HT1080 (cell line): Measurements from ENCODE around the gene PAOX. TPM values are rescaled to one million over a fixed set of nuclear protein-coding genes. Genes with fewer than 3 reads are reported as not detected.
"Not testable (repeated sequence)": the region's sequence is repeated elsewhere in the genome, so short reads cannot be mapped to it uniquely, and the experiment has no call there.

Source experiments
- DNase-seq: peaks from one replicate; pipeline ENCODE4 v3.0.0-alpha.2; 2015; ENCODE audit warnings: low read depth
- total RNA-seq: library from RNA; depleted of rRNA; stranded (reverse); fragments of >200 nt; shearing (Covaris generic); gene quantifications from 2 replicates; pipeline ENCODE4 v1.2.3, GENCODE V29; 2014

Gene PAOX
- total RNA-seq, 1 experiment from 2014 or later: 0.43 TPM

- no peak for DNase-seq
Measured at GRCh38 chr10:133384071-133384470, 5.0 kb downstream of the PAOX start.

- no peak for DNase-seq
Measured at GRCh38 chr10:133385214-133385613, 6.2 kb downstream of the PAOX start.

- not testable (repeated sequence) for DNase-seq
Measured at GRCh38 chr10:133386951-133387350, 7.9 kb downstream of the PAOX start.

GRCh38 chr10:133388236-133388972 is 9.3 kb downstream of the PAOX start:
- DNase-seq: peak; percentile 23

- no peak for DNase-seq
Measured at GRCh38 chr10:133388973-133389818, 10.1 kb downstream of the PAOX start.

- DNase-seq: no peak
Measured at GRCh38 chr10:133390597-133391248, 11.7 kb downstream of the PAOX start.

GRCh38 chr10:133391249-133391635 is 12.2 kb downstream of the PAOX start:
- DNase-seq: no peak

GRCh38 chr10:133391761-133392518 is 12.9 kb downstream of the PAOX start:
- DNase-seq: no peak

GRCh38 chr10:133393401-133394063 is 14.5 kb downstream of the PAOX start:
- DNase-seq: no peak

- peak; percentile 89 for DNase-seq
Measured at GRCh38 chr10:133394064-133394663, 15.1 kb downstream of the PAOX start, which contains the start of gene MTG1. TSS of gene MTG1 (plus strand) at chr10:133394157. CDS start at chr10:133394221, 64 bp downstream.

- DNase-seq: no peak
Measured at GRCh38 chr10:133394801-133395221, 15.7 kb downstream of the PAOX start.

- peak; percentile 51 for DNase-seq
Measured at GRCh38 chr10:133396035-133396624, 17.1 kb downstream of the PAOX start.

- no peak for DNase-seq
Measured at GRCh38 chr10:133397938-133398337, 18.9 kb downstream of the PAOX start.

- DNase-seq: no peak
Measured at GRCh38 chr10:133399123-133399601, 20.1 kb downstream of the PAOX start.

- DNase-seq: no peak
Measured at GRCh38 chr10:133400624-133401424, 21.8 kb downstream of the PAOX start.

- DNase-seq: no peak
Measured at GRCh38 chr10:133401500-133401899, 22.4 kb downstream of the PAOX start.

GRCh38 chr10:133401981-133402725 is 23.1 kb downstream of the PAOX start:
- no peak for DNase-seq

- no peak for DNase-seq
Measured at GRCh38 chr10:133403359-133403758, 24.3 kb downstream of the PAOX start.
